Coronary artery (tissue), 2 donors: ENCODE data around the gene OLIG1.

Experiments
- DNase-seq: peaks from one replicate; pipeline ENCODE4 v3.0.0-alpha.2; 2017; ENCODE audit warnings: low spot score
- H3K27ac ChIP-seq, 2 donors: fragments of 200-600 bp; sonication (generic); one replicate each; pipeline ENCODE4 v1.5.1; 2016 to 2019
- H3K4me3 ChIP-seq: fragments of 200-600 bp; sonication (generic); 2 replicates; pipeline ENCODE4 v1.5.1; 2016; ENCODE audit warnings: mild to moderate bottlenecking, moderate library complexity
- CTCF ChIP-seq: fragments of 200-600 bp; sonication (generic); IDR thresholded peaks from one replicate; pipeline ENCODE4 v1.5.1; 2019; ENCODE audit warnings: antibody characterized with exemption

OLIG1 gene

GRCh38 chr21:33027401-33028286 is 42.3 kb upstream of the OLIG1 start:
- DNase-seq: no peak
- TF ChIP-seq CTCF: no peak
- Histone ChIP-seq H3K27ac (no peak overlapping the region), H3K4me3 (peak overlapping the region; percentile 8)

- no peak for DNase-seq
- H3K27ac ChIP-seq: no peak overlapping the region
- H3K4me3 ChIP-seq: no peak overlapping the region
- TF ChIP-seq CTCF: no peak
These were observed 41.7 kb upstream of the OLIG1 start for GRCh38 chr21:33028287-33028670.

- no peak for TF ChIP-seq CTCF
- DNase-seq: no peak
- Histone ChIP-seq H3K27ac (no peak overlapping the region), H3K4me3 (peak overlapping the region; percentile 47)
These were observed 41.1 kb upstream of the OLIG1 start for GRCh38 chr21:33028773-33029384.

GRCh38 chr21:33029385-33029921 is 40.5 kb upstream of the OLIG1 start:
- DNase-seq: no peak
- H3K27ac ChIP-seq: no peak overlapping the region
- H3K4me3 ChIP-seq: peak overlapping the region; percentile 47
- no peak for TF ChIP-seq CTCF

- TF ChIP-seq CTCF: no peak
- Histone ChIP-seq H3K27ac (no peak overlapping the region), H3K4me3 (no peak overlapping the region)
- DNase-seq: no peak
These were observed 39.9 kb upstream of the OLIG1 start for GRCh38 chr21:33029975-33030461.

- DNase-seq: no peak
- no peak overlapping the region for H3K27ac ChIP-seq
- no peak overlapping the region for H3K4me3 ChIP-seq
- TF ChIP-seq CTCF: no peak
These were observed 39.3 kb upstream of the OLIG1 start for GRCh38 chr21:33030633-33031032.
